ENCODE measurements around the gene HELZ2.

DNA sequence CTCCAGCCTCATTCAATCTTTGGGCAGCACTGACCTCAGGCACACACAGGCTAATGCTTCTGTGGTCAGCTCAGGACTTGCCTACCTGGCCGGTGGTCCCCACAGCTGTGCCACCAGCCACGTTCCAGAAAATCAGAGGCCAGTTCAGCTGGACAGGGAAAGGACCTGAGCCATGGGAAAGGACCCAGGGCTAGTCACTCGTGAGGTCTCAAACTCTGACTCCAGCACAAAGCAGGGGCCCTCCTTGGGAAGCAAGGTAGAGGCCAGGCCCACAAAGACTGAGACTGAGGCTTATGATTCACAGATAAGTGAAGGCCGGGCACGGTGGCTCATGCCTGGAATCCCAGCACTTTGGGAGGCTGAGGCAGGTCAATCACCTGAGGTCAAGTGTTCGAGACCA lies 22.4 kb upstream of the HELZ2 start:
- TF ChIP-seq ZNF384 (IDR thresholded peaks at IDR 0.05) (no peak), ELF4 (IDR thresholded peaks at IDR 0.05) (no peak), BHLHE40 (IDR thresholded peaks at IDR 0.05; ENCODE audit: borderline replicate concordance) (no peak), SUZ12 (IDR thresholded peaks at IDR 0.05) (no peak), TARDBP (IDR thresholded peaks at IDR 0.05) (no peak), FOXM1 (IDR thresholded peaks at IDR 0.05; ENCODE audit: borderline replicate concordance) (no peak), FOXA1 (IDR thresholded peaks at IDR 0.05) (no peak), SP1 (IDR thresholded peaks at IDR 0.05) (no peak), PKNOX1 (IDR thresholded peaks at IDR 0.05) (no peak), NFRKB (IDR thresholded peaks at IDR 0.05) (no peak), FOXK2 (IDR thresholded peaks at IDR 0.05) (no peak)
